ENCODE data around the gene NEK6.

NEK6 gene

DNA sequence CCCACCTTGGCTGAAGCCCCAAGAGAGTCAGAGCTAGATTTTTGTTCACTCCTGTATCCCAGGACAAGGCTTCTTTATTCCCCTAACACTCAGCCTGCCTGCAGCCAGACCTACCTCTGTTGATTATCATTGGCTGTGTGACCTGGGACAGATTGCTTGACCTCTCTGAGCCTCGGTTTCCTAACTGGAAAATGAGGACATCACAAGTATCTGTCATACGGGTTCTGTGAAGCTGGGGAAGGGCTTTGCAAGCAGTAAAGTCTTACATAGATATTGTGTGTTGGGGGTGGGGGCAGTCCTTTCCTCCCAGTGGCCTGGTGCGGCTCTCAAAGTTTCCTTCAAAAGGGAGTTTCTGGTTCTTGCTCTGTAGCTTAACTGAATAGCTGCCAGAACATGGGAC lies 2.5 kb upstream of the NEK6 start:
- Histone ChIP-seq H3K4me1 (ENCODE audit: low read length) (peaks cover 66% of the 10 kb centered on the region), H3K27ac (ENCODE audit: low read length) (peak overlapping the region; percentile 91), H3K4me2 (ENCODE audit: low read length) (peak overlapping the region; percentile 72)

GRCh38 chr9:124256517-124257069 lies 1.2 kb upstream of the NEK6 start:
- Histone ChIP-seq H3K27ac (ENCODE audit: low read length) (peak overlapping the region; percentile 79), H3K36me3 (replicated peaks; ENCODE audit: low read depth, low read length) (peaks cover 17% of the 10 kb centered on the region), H3K79me2 (ENCODE audit: low read length) (peaks cover 52% of the 10 kb centered on the region), H4K20me1 (ENCODE audit: insufficient read depth, low read length) (peaks cover 16% of the 10 kb centered on the region), H3K9me3 (ENCODE audit: insufficient read depth, low read length) (no peaks in the 10 kb centered on the region), H3K27me3 (ENCODE audit: low read depth, low read length) (no peaks in the 10 kb centered on the region), H3K4me1 (ENCODE audit: low read length) (peaks cover 75% of the 10 kb centered on the region), H3K4me3 (ENCODE audit: low read length) (peak overlapping the region; percentile 83; the same call in 1 of the 2 replicates), H3K9ac (ENCODE audit: low read length) (peak overlapping the region; percentile 75; the same call in 1 of the 2 replicates), H2AFZ (ENCODE audit: low read depth, low read length) (0 out of 2 replicates have a peak overlapping the region, but pooled peaks have one; percentile 14), H3K4me2 (ENCODE audit: low read length) (peak overlapping the region; percentile 90)
- TF ChIP-seq, protein P1, sequence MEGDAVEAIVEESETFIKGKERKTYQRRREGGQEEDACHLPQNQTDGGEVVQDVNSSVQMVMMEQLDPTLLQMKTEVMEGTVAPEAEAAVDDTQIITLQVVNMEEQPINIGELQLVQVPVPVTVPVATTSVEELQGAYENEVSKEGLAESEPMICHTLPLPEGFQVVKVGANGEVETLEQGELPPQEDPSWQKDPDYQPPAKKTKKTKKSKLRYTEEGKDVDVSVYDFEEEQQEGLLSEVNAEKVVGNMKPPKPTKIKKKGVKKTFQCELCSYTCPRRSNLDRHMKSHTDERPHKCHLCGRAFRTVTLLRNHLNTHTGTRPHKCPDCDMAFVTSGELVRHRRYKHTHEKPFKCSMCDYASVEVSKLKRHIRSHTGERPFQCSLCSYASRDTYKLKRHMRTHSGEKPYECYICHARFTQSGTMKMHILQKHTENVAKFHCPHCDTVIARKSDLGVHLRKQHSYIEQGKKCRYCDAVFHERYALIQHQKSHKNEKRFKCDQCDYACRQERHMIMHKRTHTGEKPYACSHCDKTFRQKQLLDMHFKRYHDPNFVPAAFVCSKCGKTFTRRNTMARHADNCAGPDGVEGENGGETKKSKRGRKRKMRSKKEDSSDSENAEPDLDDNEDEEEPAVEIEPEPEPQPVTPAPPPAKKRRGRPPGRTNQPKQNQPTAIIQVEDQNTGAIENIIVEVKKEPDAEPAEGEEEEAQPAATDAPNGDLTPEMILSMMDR (IDR thresholded peaks at IDR 0.05; ENCODE audit: low read depth, low read length): no peak
- TF ChIP-seq EZH2phosphoT487 (IDR thresholded peaks at IDR 0.05; ENCODE audit: low read depth): no peak

More for the DNA sequence above, 2.5 kb upstream of the NEK6 start:
- Histone ChIP-seq H4K20me1 (ENCODE audit: insufficient read depth, low read length) (peaks cover 4% of the 10 kb centered on the region), H3K27me3 (ENCODE audit: low read depth, low read length) (no peaks in the 10 kb centered on the region), H3K9me3 (ENCODE audit: insufficient read depth, low read length) (no peaks in the 10 kb centered on the region), H3K4me3 (ENCODE audit: low read length) (no peak overlapping the region), H2AFZ (ENCODE audit: low read depth, low read length) (no peak overlapping the region), H3K79me2 (ENCODE audit: low read length) (peaks cover 39% of the 10 kb centered on the region), H3K9ac (ENCODE audit: low read length) (peak overlapping the region; percentile 56; the same call in 1 of the 2 replicates), H3K36me3 (replicated peaks; ENCODE audit: low read depth, low read length) (peaks cover 12% of the 10 kb centered on the region)
- TF ChIP-seq, protein P1 (IDR thresholded peaks at IDR 0.05; ENCODE audit: low read depth, low read length): no peak
- no peak for TF ChIP-seq EZH2phosphoT487 (IDR thresholded peaks at IDR 0.05; ENCODE audit: low read depth)

GRCh38 chr9:124257070-124257843 lies 492 bp upstream of the NEK6 start:
- Histone ChIP-seq H3K27ac (ENCODE audit: low read length) (peak overlapping the region; percentile 79), H3K9me3 (ENCODE audit: insufficient read depth, low read length) (no peaks in the 10 kb centered on the region), H3K79me2 (ENCODE audit: low read length) (peaks cover 59% of the 10 kb centered on the region), H3K27me3 (ENCODE audit: low read depth, low read length) (no peaks in the 10 kb centered on the region), H3K4me3 (ENCODE audit: low read length) (peak overlapping the region; percentile 83), H3K9ac (ENCODE audit: low read length) (peak overlapping the region; percentile 75), H3K36me3 (replicated peaks; ENCODE audit: low read depth, low read length) (peaks cover 18% of the 10 kb centered on the region), H2AFZ (ENCODE audit: low read depth, low read length) (0 out of 2 replicates have a peak overlapping the region, but pooled peaks have one; percentile 14), H3K4me1 (ENCODE audit: low read length) (peaks cover 75% of the 10 kb centered on the region), H4K20me1 (ENCODE audit: insufficient read depth, low read length) (peaks cover 23% of the 10 kb centered on the region), H3K4me2 (ENCODE audit: low read length) (peak overlapping the region; percentile 90)
- TF ChIP-seq, protein P1 (IDR thresholded peaks at IDR 0.05; ENCODE audit: low read depth, low read length): no peak
- TF ChIP-seq EZH2phosphoT487 (IDR thresholded peaks at IDR 0.05; ENCODE audit: low read depth): no peak

- peak overlapping the region; percentile 77 for H3K27ac ChIP-seq (ENCODE audit: low read length)
- H3K9ac ChIP-seq (ENCODE audit: low read length): peak overlapping the region; percentile 93
- H3K79me2 ChIP-seq (ENCODE audit: low read length): peaks cover 73% of the 10 kb centered on the region
- H3K27me3 ChIP-seq (ENCODE audit: low read depth, low read length): no peaks in the 10 kb centered on the region
- H3K4me3 ChIP-seq (ENCODE audit: low read length): peak overlapping the region; percentile 96
- TF ChIP-seq, protein P1 (IDR thresholded peaks at IDR 0.05; ENCODE audit: low read depth, low read length): no peak
- no peak for TF ChIP-seq EZH2phosphoT487 (IDR thresholded peaks at IDR 0.05; ENCODE audit: low read depth)
- peaks cover 36% of the 10 kb centered on the region for H4K20me1 ChIP-seq (ENCODE audit: insufficient read depth, low read length)
- no peaks in the 10 kb centered on the region for H3K9me3 ChIP-seq (ENCODE audit: insufficient read depth, low read length)
- no peak overlapping the region for H2AFZ ChIP-seq (ENCODE audit: low read depth, low read length)
- peaks cover 29% of the 10 kb centered on the region for H3K36me3 ChIP-seq (replicated peaks; ENCODE audit: low read depth, low read length)
- peaks cover 76% of the 10 kb centered on the region for H3K4me1 ChIP-seq (ENCODE audit: low read length)
- peak overlapping the region; percentile 100 for H3K4me2 ChIP-seq (ENCODE audit: low read length)
Observed at GRCh38 chr9:124258607-124259157, 933 bp downstream of the NEK6 start.
